ENCODE data around the gene GPAM.
A peak's percentile ranks its signal among the peaks of the same experiment; 100 is the strongest.

GPAM gene

DNA sequence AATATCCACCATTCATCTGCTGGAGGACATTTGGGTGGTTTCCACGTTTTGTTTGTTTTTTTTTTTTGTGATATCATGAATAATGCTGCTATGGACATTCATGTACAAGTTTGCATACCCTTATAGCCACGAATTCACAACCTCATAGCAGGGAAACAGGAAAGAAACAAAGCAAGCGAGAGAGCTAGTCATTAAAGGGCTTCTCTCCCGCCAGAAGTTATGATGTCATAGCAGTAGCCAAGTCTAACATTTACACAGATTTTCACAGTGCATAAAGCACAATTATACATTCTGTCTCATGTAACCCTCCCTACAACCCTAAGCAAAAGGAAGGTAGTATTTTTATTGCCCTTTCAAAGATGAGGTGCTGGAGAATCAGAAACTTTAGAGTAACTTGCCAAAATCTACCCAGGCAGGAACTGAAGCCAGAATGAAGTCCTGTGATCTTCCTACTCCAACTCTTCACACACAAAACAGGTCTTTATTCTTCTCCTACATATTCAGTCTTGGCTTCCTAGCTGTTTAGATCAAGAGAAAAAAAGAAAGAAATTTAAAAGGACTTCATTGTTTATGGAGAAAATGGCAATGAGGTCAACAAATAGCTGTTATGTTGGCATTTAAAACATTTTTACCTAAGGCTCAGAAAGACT lies 33.9 kb upstream of the GPAM start:
- Histone ChIP-seq H3K27ac (ENCODE audit: low read depth, low read length) (no peak overlapping the region), H2BK120ac (ENCODE audit: low read depth, low read length) (no peak overlapping the region), H3K18ac (ENCODE audit: low read length) (no peak overlapping the region), H2BK15ac (replicated peaks; ENCODE audit: low read depth) (no peak overlapping the region), H3K79me1 (ENCODE audit: low read length) (no peaks in the 10 kb centered on the region), H3K4me2 (ENCODE audit: low read length) (no peak overlapping the region), H2BK5ac (ENCODE audit: low read length) (no peak overlapping the region), H3K9ac (ENCODE audit: low read length) (no peak overlapping the region), H3K4me3 (ENCODE audit: low read length) (no peak overlapping the region), H3K27me3 (ENCODE audit: insufficient read depth, low read length, poor library complexity) (no peaks in the 10 kb centered on the region), H4K8ac (ENCODE audit: low read depth, low read length) (no peak overlapping the region), H3K4me1 (ENCODE audit: control insufficient read depth, low read depth, low read length) (peaks cover 3% of the 10 kb centered on the region), H2AK5ac (ENCODE audit: low read length) (no peak overlapping the region), H3K79me2 (ENCODE audit: control insufficient read depth, insufficient read depth, low read length) (no peaks in the 10 kb centered on the region), H4K5ac (ENCODE audit: low read length) (no peak overlapping the region), H3K36me3 (ENCODE audit: control insufficient read depth, insufficient read depth, low read length) (no peaks in the 10 kb centered on the region), H3K4ac (ENCODE audit: low read depth, low read length) (no peak overlapping the region), H3K23ac (ENCODE audit: low read length) (no peak overlapping the region), H3K56ac (ENCODE audit: low read length) (no peak overlapping the region)
- no CpG with 5 or more reads among the region's 4 CpGs for WGBS (ENCODE audit: extremely low coverage, insufficient coverage, low lambda C conversion rate)
- no peak for DNase-seq

- no CpG with 5 or more reads among the region's 5 CpGs for WGBS (ENCODE audit: extremely low coverage, insufficient coverage, low lambda C conversion rate)
- H3K18ac ChIP-seq (ENCODE audit: low read length), result no peak overlapping the region
- no peaks in the 10 kb centered on the region for H3K27me3 ChIP-seq (ENCODE audit: insufficient read depth, low read length, poor library complexity)
- no peak overlapping the region for H3K23ac ChIP-seq (ENCODE audit: low read length)
- H3K79me2 ChIP-seq (ENCODE audit: control insufficient read depth, insufficient read depth, low read length), result no peaks in the 10 kb centered on the region
- no peak overlapping the region for H2BK15ac ChIP-seq (replicated peaks; ENCODE audit: low read depth)
- no peak for DNase-seq
- no peak overlapping the region for H4K8ac ChIP-seq (ENCODE audit: low read depth, low read length)
- H3K9ac ChIP-seq (ENCODE audit: low read length), result no peak overlapping the region
- no peak overlapping the region for H3K4me3 ChIP-seq (ENCODE audit: low read length)
- H3K79me1 ChIP-seq (ENCODE audit: low read length), result no peaks in the 10 kb centered on the region
- H2BK5ac ChIP-seq (ENCODE audit: low read length), result no peak overlapping the region
- no peak overlapping the region for H4K5ac ChIP-seq (ENCODE audit: low read length)
- no peak overlapping the region for H3K4me2 ChIP-seq (ENCODE audit: low read length)
- no peak overlapping the region for H3K27ac ChIP-seq (ENCODE audit: low read depth, low read length)
- no peaks in the 10 kb centered on the region for H3K36me3 ChIP-seq (ENCODE audit: control insufficient read depth, insufficient read depth, low read length)
- H3K56ac ChIP-seq (ENCODE audit: low read length), result no peak overlapping the region
- H2AK5ac ChIP-seq (ENCODE audit: low read length), result no peak overlapping the region
- H3K4ac ChIP-seq (ENCODE audit: low read depth, low read length), result no peak overlapping the region
- no peak overlapping the region for H2BK120ac ChIP-seq (ENCODE audit: low read depth, low read length)
- H3K4me1 ChIP-seq (ENCODE audit: control insufficient read depth, low read depth, low read length), result peaks cover 3% of the 10 kb centered on the region
Observed at GRCh38 chr10:112216966-112217365, 33.4 kb upstream of the GPAM start.

GRCh38 chr10:112216151-112216550 lies 32.6 kb upstream of the GPAM start:
- Histone ChIP-seq H3K18ac (ENCODE audit: low read length) (no peak overlapping the region), H3K9ac (ENCODE audit: low read length) (no peak overlapping the region), H2BK15ac (replicated peaks; ENCODE audit: low read depth) (no peak overlapping the region), H4K5ac (ENCODE audit: low read length) (no peak overlapping the region), H3K4me3 (ENCODE audit: low read length) (no peak overlapping the region), H3K56ac (ENCODE audit: low read length) (no peak overlapping the region), H3K79me1 (ENCODE audit: low read length) (no peaks in the 10 kb centered on the region), H4K8ac (ENCODE audit: low read depth, low read length) (no peak overlapping the region), H2BK120ac (ENCODE audit: low read depth, low read length) (no peak overlapping the region), H3K4me1 (ENCODE audit: control insufficient read depth, low read depth, low read length) (peaks cover 3% of the 10 kb centered on the region), H2BK5ac (ENCODE audit: low read length) (no peak overlapping the region), H3K23ac (ENCODE audit: low read length) (no peak overlapping the region), H3K27me3 (ENCODE audit: insufficient read depth, low read length, poor library complexity) (no peaks in the 10 kb centered on the region), H3K4me2 (ENCODE audit: low read length) (no peak overlapping the region), H3K4ac (ENCODE audit: low read depth, low read length) (no peak overlapping the region), H3K36me3 (ENCODE audit: control insufficient read depth, insufficient read depth, low read length) (no peaks in the 10 kb centered on the region), H2AK5ac (ENCODE audit: low read length) (no peak overlapping the region), H3K79me2 (ENCODE audit: control insufficient read depth, insufficient read depth, low read length) (no peaks in the 10 kb centered on the region), H3K27ac (ENCODE audit: low read depth, low read length) (no peak overlapping the region)
- DNase-seq, result no peak
- no CpG with 5 or more reads among the region's 2 CpGs for WGBS (ENCODE audit: extremely low coverage, insufficient coverage, low lambda C conversion rate)

DNA sequence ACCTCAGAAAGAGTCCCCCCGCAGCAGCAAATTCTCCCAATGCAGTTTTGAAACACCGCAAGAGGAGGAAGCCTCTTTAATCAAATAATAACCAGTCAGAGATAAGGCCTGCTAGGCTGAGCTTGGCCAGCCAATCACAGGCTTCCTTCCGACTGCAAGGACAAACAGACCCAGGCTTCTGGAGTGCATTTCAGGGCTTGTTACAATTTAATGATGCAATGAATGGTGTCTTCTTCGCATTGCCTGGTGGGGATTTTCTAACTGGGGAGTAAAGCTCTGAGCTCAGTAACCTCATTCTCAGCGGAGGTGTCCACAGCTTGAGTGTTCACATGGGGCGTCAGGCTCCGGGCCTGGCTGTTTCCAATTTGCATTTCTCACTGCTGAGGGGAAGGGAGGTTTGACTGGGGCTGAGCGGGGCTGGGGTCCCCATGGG lies 31.8 kb upstream of the GPAM start:
- H2BK15ac ChIP-seq (replicated peaks; ENCODE audit: low read depth), result no peak overlapping the region
- H2BK120ac ChIP-seq (ENCODE audit: low read depth, low read length), result no peak overlapping the region
- no peak overlapping the region for H4K5ac ChIP-seq (ENCODE audit: low read length)
- no peak overlapping the region for H2AK5ac ChIP-seq (ENCODE audit: low read length)
- H3K4me1 ChIP-seq (ENCODE audit: control insufficient read depth, low read depth, low read length), result peaks cover 3% of the 10 kb centered on the region
- no peak for DNase-seq
- no peak overlapping the region for H3K23ac ChIP-seq (ENCODE audit: low read length)
- no peaks in the 10 kb centered on the region for H3K79me1 ChIP-seq (ENCODE audit: low read length)
- H3K4me3 ChIP-seq (ENCODE audit: low read length), result no peak overlapping the region
- no peak overlapping the region for H3K4me2 ChIP-seq (ENCODE audit: low read length)
- H3K27me3 ChIP-seq (ENCODE audit: insufficient read depth, low read length, poor library complexity), result no peaks in the 10 kb centered on the region
- no peak overlapping the region for H3K27ac ChIP-seq (ENCODE audit: low read depth, low read length)
- peak overlapping the region; percentile 5 for H3K56ac ChIP-seq (ENCODE audit: low read length)
- H3K79me2 ChIP-seq (ENCODE audit: control insufficient read depth, insufficient read depth, low read length), result no peaks in the 10 kb centered on the region
- no peak overlapping the region for H3K9ac ChIP-seq (ENCODE audit: low read length)
- no peak overlapping the region for H3K18ac ChIP-seq (ENCODE audit: low read length)
- H3K4ac ChIP-seq (ENCODE audit: low read depth, low read length), result no peak overlapping the region
- no peak overlapping the region for H4K8ac ChIP-seq (ENCODE audit: low read depth, low read length)
- no peaks in the 10 kb centered on the region for H3K36me3 ChIP-seq (ENCODE audit: control insufficient read depth, insufficient read depth, low read length)
- H2BK5ac ChIP-seq (ENCODE audit: low read length), result no peak overlapping the region
- WGBS (ENCODE audit: extremely low coverage, insufficient coverage, low lambda C conversion rate), result no CpG with 5 or more reads among the region's 8 CpGs

DNA sequence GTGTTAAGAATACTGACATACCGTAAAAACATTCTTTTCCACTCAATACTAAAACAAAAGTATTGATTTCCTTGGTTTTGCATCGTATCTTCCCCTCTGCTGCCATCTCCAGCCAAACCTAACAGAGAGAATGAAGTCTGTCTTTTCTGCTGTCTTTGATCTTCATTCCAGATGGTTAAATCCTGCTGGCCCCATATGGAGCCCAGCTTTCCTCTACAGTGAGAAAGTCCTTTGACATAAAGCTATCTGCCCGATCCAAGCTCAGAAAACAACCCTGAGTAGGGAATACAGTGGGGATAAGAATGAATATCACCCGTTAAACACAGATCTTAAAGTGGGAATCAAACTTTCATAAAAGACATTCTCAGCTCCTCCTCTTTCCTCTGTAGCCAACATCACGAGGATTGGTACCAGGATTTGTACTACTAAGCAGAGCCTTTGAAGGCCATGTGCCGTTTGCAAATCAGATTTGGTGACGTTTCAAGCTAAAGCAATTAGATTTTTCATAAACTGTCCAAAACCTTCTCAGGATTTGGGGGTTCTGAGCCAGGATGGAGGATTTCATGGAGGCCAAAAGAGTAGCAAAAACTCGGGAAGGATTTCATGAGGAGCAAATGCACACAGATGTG lies 30.8 kb upstream of the GPAM start:
- peaks cover 3% of the 10 kb centered on the region for H3K4me1 ChIP-seq (ENCODE audit: control insufficient read depth, low read depth, low read length)
- WGBS (ENCODE audit: extremely low coverage, insufficient coverage, low lambda C conversion rate), result no CpG with 5 or more reads among the region's 8 CpGs
- H4K8ac ChIP-seq (ENCODE audit: low read depth, low read length), result no peak overlapping the region
- no peak overlapping the region for H3K56ac ChIP-seq (ENCODE audit: low read length)
- no peaks in the 10 kb centered on the region for H3K36me3 ChIP-seq (ENCODE audit: control insufficient read depth, insufficient read depth, low read length)
- no peak overlapping the region for H2BK120ac ChIP-seq (ENCODE audit: low read depth, low read length)
- H3K79me1 ChIP-seq (ENCODE audit: low read length), result no peaks in the 10 kb centered on the region
- H3K79me2 ChIP-seq (ENCODE audit: control insufficient read depth, insufficient read depth, low read length), result no peaks in the 10 kb centered on the region
- H4K5ac ChIP-seq (ENCODE audit: low read length), result no peak overlapping the region
- H3K23ac ChIP-seq (ENCODE audit: low read length), result no peak overlapping the region
- no peak overlapping the region for H2BK15ac ChIP-seq (replicated peaks; ENCODE audit: low read depth)
- H3K4me3 ChIP-seq (ENCODE audit: low read length), result no peak overlapping the region
- no peaks in the 10 kb centered on the region for H3K27me3 ChIP-seq (ENCODE audit: insufficient read depth, low read length, poor library complexity)
- H3K27ac ChIP-seq (ENCODE audit: low read depth, low read length), result no peak overlapping the region
- H2AK5ac ChIP-seq (ENCODE audit: low read length), result no peak overlapping the region
- no peak overlapping the region for H2BK5ac ChIP-seq (ENCODE audit: low read length)
- no peak overlapping the region for H3K9ac ChIP-seq (ENCODE audit: low read length)
- no peak overlapping the region for H3K4me2 ChIP-seq (ENCODE audit: low read length)
- H3K4ac ChIP-seq (ENCODE audit: low read depth, low read length), result no peak overlapping the region
- no peak for DNase-seq
- H3K18ac ChIP-seq (ENCODE audit: low read length), result no peak overlapping the region

DNA sequence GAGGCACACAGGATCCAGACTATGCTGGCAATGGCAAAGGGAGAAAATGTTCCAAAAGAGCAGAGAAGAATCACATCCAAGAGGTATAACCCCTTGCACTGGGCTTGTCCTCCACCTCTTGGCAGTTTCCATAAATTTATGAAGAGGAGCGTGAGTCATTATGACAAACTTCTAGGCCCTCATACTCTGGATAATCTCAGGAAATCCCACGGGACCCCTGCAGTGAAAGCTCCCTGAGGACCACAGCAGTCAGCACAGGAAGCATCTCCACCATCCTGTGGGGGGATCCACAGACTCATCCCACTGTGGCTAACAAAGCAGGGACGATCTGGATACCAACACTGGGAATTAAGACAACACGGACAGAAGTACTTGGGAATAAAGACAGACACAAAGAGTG lies 30.3 kb upstream of the GPAM start:
- peaks cover 3% of the 10 kb centered on the region for H3K4me1 ChIP-seq (ENCODE audit: control insufficient read depth, low read depth, low read length)
- H4K5ac ChIP-seq (ENCODE audit: low read length), result no peak overlapping the region
- no peak for DNase-seq
- no peak overlapping the region for H3K4me2 ChIP-seq (ENCODE audit: low read length)
- H3K79me1 ChIP-seq (ENCODE audit: low read length), result no peaks in the 10 kb centered on the region
- H2BK15ac ChIP-seq (replicated peaks; ENCODE audit: low read depth), result no peak overlapping the region
- no peak overlapping the region for H2AK5ac ChIP-seq (ENCODE audit: low read length)
- H3K18ac ChIP-seq (ENCODE audit: low read length), result no peak overlapping the region
- no peak overlapping the region for H3K23ac ChIP-seq (ENCODE audit: low read length)
- no peaks in the 10 kb centered on the region for H3K79me2 ChIP-seq (ENCODE audit: control insufficient read depth, insufficient read depth, low read length)
- no peak overlapping the region for H3K9ac ChIP-seq (ENCODE audit: low read length)
- H2BK5ac ChIP-seq (ENCODE audit: low read length), result no peak overlapping the region
- no peak overlapping the region for H3K4me3 ChIP-seq (ENCODE audit: low read length)
- H3K27ac ChIP-seq (ENCODE audit: low read depth, low read length), result no peak overlapping the region
- H3K36me3 ChIP-seq (ENCODE audit: control insufficient read depth, insufficient read depth, low read length), result no peaks in the 10 kb centered on the region
- H3K27me3 ChIP-seq (ENCODE audit: insufficient read depth, low read length, poor library complexity), result no peaks in the 10 kb centered on the region
- no peak overlapping the region for H2BK120ac ChIP-seq (ENCODE audit: low read depth, low read length)
- no peak overlapping the region for H3K56ac ChIP-seq (ENCODE audit: low read length)
- no peak overlapping the region for H3K4ac ChIP-seq (ENCODE audit: low read depth, low read length)
- no CpG with 5 or more reads among the region's 4 CpGs for WGBS (ENCODE audit: extremely low coverage, insufficient coverage, low lambda C conversion rate)
- H4K8ac ChIP-seq (ENCODE audit: low read depth, low read length), result no peak overlapping the region

All from mesendoderm (in vitro differentiated cells).